AG09319 (cell line): ENCODE data around the gene IFI16.
"Not testable (repeated sequence)": the region's sequence is repeated elsewhere in the genome, so short reads cannot be mapped to it uniquely, and the experiment has no call there.

Experiments
- DNase-seq: peaks from one replicate; pipeline ENCODE4 v3.0.0-alpha.2; 2010; ENCODE audit warnings: low read depth; ENCODE audit errors: extremely low read depth
- TF ChIP-seq, protein P1 (sequence below): IDR thresholded peaks from 2 replicates; pipeline ENCODE4 v1.5.1; 2011; ENCODE audit warnings: low read depth, mild to moderate bottlenecking, inconsistent platforms, low read length, moderate library complexity

Gene IFI16

GRCh38 chr1:159040206-159040605 is 30.5 kb downstream of the IFI16 start:
- TF ChIP-seq, protein P1, sequence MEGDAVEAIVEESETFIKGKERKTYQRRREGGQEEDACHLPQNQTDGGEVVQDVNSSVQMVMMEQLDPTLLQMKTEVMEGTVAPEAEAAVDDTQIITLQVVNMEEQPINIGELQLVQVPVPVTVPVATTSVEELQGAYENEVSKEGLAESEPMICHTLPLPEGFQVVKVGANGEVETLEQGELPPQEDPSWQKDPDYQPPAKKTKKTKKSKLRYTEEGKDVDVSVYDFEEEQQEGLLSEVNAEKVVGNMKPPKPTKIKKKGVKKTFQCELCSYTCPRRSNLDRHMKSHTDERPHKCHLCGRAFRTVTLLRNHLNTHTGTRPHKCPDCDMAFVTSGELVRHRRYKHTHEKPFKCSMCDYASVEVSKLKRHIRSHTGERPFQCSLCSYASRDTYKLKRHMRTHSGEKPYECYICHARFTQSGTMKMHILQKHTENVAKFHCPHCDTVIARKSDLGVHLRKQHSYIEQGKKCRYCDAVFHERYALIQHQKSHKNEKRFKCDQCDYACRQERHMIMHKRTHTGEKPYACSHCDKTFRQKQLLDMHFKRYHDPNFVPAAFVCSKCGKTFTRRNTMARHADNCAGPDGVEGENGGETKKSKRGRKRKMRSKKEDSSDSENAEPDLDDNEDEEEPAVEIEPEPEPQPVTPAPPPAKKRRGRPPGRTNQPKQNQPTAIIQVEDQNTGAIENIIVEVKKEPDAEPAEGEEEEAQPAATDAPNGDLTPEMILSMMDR, result no peak
- DNase-seq, result no peak

GRCh38 chr1:159040893-159041724 is 31.4 kb downstream of the IFI16 start:
- TF ChIP-seq, protein P1, result no peak
- no peak for DNase-seq

GRCh38 chr1:159046486-159046885 is 36.8 kb downstream of the IFI16 start:
- not testable (repeated sequence) for DNase-seq

- TF ChIP-seq, protein P1, result no peak
Measured at GRCh38 chr1:159051436-159051835, 41.7 kb downstream of the IFI16 start.

DNA sequence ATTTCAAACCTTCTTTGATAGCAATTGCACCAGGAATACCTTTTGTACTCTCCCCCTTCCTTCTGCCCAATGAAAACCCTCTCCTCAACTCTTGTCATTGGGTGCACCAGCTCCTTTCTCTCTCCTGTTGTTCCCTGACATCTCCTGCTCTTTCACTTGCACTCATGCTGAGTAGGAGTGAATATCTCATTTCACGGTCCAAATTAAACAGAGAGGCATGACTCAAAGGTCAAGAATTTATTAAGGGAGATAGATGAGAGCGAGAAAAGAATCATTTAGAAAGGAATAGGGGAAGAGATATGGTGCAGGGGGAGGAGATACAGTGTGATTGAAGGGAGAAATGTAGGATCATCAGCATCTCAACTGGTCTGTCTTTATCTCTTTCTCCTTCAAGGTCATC is 44.7 kb downstream of the IFI16 start:
- DNase-seq, result no peak

More at GRCh38 chr1:159051436-159051835, 41.7 kb downstream of the IFI16 start:
- no peak for DNase-seq

GRCh38 chr1:159055181-159055641 is 45.5 kb downstream of the IFI16 start:
- no peak for DNase-seq
- TF ChIP-seq, protein P1, result no peak

More for the DNA sequence above, 44.7 kb downstream of the IFI16 start:
- TF ChIP-seq, protein P1, result no peak

DNA sequence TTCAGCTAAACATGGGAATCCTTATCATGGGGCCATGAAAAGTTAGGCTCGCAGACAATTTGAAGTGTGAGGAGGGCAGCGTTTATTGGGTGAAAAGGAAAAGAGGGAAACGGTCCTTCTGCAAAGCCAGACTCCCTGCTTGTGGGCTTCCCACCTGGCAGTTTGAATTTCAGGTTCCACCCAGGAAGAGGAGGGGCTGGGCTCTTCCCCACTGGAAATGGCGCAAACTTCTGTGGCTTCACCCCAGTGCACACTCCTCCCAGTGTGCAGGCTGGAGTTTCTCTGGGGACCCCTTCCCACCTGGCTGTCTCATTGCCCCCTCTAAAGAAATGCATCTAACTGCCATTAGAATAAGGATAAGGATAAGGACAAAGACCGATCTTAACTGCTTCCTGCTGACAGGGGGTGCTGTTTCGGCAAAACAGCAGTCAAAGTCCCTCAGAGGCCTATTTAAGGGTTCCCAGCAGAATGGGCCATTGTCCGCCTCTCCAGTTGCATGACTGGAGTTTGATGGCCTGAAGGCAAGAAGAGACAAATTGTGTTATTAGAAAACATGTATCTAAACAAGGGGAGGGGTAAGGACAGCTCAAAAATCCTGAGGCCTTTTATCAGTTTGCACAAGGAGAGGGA is 46.5 kb downstream of the IFI16 start:
- no peak for DNase-seq
- TF ChIP-seq, protein P1, result no peak; the same call in 1 of the 2 replicates
